DND-41 (cell line): Measurements from ENCODE around the gene INAFM2.

Experiments used
- ATAC-seq: fragments of 200-7000 bp; cut with Tn5 transposase; 3 replicates; pipeline ENCODE4 v1.9.1; 2021; ENCODE audit warnings: low read depth; ENCODE audit not compliant: insufficient read depth
- DNase-seq: peaks from one replicate; pipeline ENCODE4 v3.0.0-alpha.2; 2020
- H2AFZ ChIP-seq: 2 replicates; pipeline ENCODE4 v1.6.0; 2012; ENCODE audit warnings: low read depth, low read length
- H3K27ac ChIP-seq: 2 replicates; pipeline ENCODE4 v1.5.1; 2012; ENCODE audit warnings: low read length, inconsistent platforms
- H3K27me3 ChIP-seq: fragments of 200-600 bp; sonication (generic); 2 replicates; pipeline ENCODE4 v1.6.0; 2012; ENCODE audit warnings: low read length, mild to moderate bottlenecking, inconsistent platforms; ENCODE audit not compliant: insufficient read depth, poor library complexity
- H3K36me3 ChIP-seq: 2 replicates; pipeline ENCODE4 v1.5.1; 2012; ENCODE audit warnings: low read length, inconsistent platforms; ENCODE audit not compliant: insufficient read depth
- H3K4me1 ChIP-seq: 2 replicates; pipeline ENCODE4 v1.5.1; 2012; ENCODE audit warnings: mild to moderate bottlenecking, low read length; ENCODE audit not compliant: insufficient read depth
- H3K4me2 ChIP-seq: 2 replicates; pipeline ENCODE4 v1.6.0; 2012; ENCODE audit warnings: mild to moderate bottlenecking, moderate library complexity, low read length, inconsistent platforms; ENCODE audit not compliant: insufficient read depth
- H3K4me3 ChIP-seq, 2 experiments: fragments of 200-600 bp in 1 of 2; shearing (Covaris generic) in 1 of 2; 2 replicates each; pipeline ENCODE4 v1.5.1; 2012 to 2016; ENCODE audit warnings: inconsistent platforms in 2 of 2, low read length in 2 of 2, mild to moderate bottlenecking in 2 of 2, low read depth in 1 of 2, moderate library complexity in 1 of 2
- H3K79me2 ChIP-seq: 2 replicates; pipeline ENCODE4 v1.6.0; 2012; ENCODE audit warnings: low read length, inconsistent platforms; ENCODE audit not compliant: insufficient read depth
- H3K9ac ChIP-seq: 2 replicates; pipeline ENCODE4 v1.6.0; 2012; ENCODE audit warnings: low read depth, mild to moderate bottlenecking, inconsistent platforms, low read length, moderate library complexity
- H3K9me3 ChIP-seq: 2 replicates; pipeline ENCODE4 v1.5.1; 2012; ENCODE audit warnings: low read length, moderate library complexity, mild to moderate bottlenecking, inconsistent platforms; ENCODE audit not compliant: insufficient read depth, severe bottlenecking
- H4K20me1 ChIP-seq: 2 replicates; pipeline ENCODE4 v1.6.0; 2012; ENCODE audit warnings: low read length; ENCODE audit not compliant: insufficient read depth
- CTCF ChIP-seq: IDR thresholded peaks from 2 replicates; pipeline ENCODE4 v1.5.1; 2012; ENCODE audit warnings: borderline replicate concordance, low read length, moderate library complexity, mild to moderate bottlenecking; ENCODE audit not compliant: poor library complexity, severe bottlenecking; ENCODE audit errors: extremely low read depth
- EZH2 ChIP-seq: IDR thresholded peaks from 3 replicates; pipeline ENCODE4 v1.6.1; 2012; ENCODE audit warnings: borderline replicate concordance, low read depth, mild to moderate bottlenecking, moderate library complexity, low read length, inconsistent platforms; ENCODE audit not compliant: severe bottlenecking

The INAFM2 gene

GRCh38 chr15:40306908-40307307 lies 16.6 kb upstream of the INAFM2 start:
- Histone ChIP-seq H3K4me3 (peak overlapping the region in 1 of 2 experiments; percentile 72; a peak in 2 of 4 replicates), H3K4me2 (peak overlapping the region; percentile 78), H3K9ac (peak overlapping the region; percentile 85), H3K4me1 (peaks cover 35% of the 10 kb centered on the region), H2AFZ (peak overlapping the region; percentile 67), H3K27ac (peak overlapping the region; percentile 100), H3K36me3 (peaks cover 12% of the 10 kb centered on the region), H3K27me3 (no peaks in the 10 kb centered on the region), H3K79me2 (peaks cover 4% of the 10 kb centered on the region; the same call in 1 of the 2 replicates), H3K9me3 (no peaks in the 10 kb centered on the region), H4K20me1 (no peaks in the 10 kb centered on the region)
- 0 out of 3 replicates have a peak, but pooled peaks have one; percentile 20 for ATAC-seq
- no peak for DNase-seq
- TF ChIP-seq EZH2 (no peak), CTCF (no peak)

DNA sequence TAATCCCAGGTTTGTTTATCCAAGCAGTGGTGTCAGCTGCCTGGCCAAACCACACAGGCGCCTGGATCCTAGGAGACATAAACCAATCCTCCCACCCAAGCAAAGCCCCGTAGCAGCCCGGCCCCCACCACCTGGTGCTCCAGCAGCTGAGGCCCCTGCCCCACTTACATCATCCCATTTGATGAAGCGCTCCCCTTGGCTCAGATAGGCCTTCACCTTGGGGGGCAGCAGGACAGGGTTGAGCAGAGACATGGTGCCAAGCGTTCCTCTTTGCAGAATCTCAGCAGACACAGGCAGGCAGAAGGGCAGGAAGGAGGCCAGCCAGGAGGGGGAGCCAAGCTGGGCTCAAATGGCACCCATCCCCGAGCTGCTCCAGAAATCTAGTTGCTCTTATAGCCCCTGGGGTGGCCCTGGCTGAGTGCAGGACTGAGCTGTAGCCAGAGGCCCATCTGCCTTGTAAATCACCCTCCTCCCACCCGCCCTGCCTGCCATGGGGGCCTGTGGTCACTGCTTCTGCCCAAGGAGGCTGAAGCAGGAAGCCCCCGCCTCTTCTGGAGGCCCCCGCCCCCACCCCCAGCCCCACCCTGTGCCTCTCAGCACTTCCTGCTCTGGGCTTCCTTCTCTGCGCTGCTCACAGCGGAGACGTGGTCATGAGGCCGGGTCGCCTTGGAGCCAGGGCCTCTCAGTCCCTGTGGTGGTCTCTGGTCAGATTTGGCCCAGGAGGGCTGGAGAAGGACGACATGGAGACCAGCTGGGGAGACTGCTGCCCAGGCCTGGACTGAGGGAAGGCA lies 15.9 kb upstream of the INAFM2 start, which contains the start of gene PLCB2:
TSS of gene PLCB2 (minus strand) at position 515 of the 791 bp plus-strand sequence. CDS start at position 252, 263 bp downstream.
- peaks cover 4% of the 10 kb centered on the region; the same call in 1 of the 2 replicates for H3K79me2 ChIP-seq
- peaks cover 35% of the 10 kb centered on the region for H3K4me1 ChIP-seq
- H3K9me3 ChIP-seq = no peaks in the 10 kb centered on the region
- no peaks in the 10 kb centered on the region for H4K20me1 ChIP-seq
- peak; percentile 83 for ATAC-seq
- H2AFZ ChIP-seq = peak within 1 kb of the TSS; percentile 67
- H3K9ac ChIP-seq = peak within 1 kb of the TSS; percentile 85
- peak within 1 kb of the TSS; percentile 78 for H3K4me2 ChIP-seq
- H3K4me3 ChIP-seq = peak within 1 kb of the TSS; percentile 18 to 72; a peak in 3 of 4 replicates
- peak; percentile 70 for DNase-seq
- H3K36me3 ChIP-seq = peaks cover 5% of the 10 kb centered on the region; the same call in 1 of the 2 replicates
- no peaks in the 10 kb centered on the region for H3K27me3 ChIP-seq
- TF ChIP-seq CTCF (peak; percentile 66), EZH2 (no peak)
- peak within 1 kb of the TSS; percentile 100 for H3K27ac ChIP-seq

DNA sequence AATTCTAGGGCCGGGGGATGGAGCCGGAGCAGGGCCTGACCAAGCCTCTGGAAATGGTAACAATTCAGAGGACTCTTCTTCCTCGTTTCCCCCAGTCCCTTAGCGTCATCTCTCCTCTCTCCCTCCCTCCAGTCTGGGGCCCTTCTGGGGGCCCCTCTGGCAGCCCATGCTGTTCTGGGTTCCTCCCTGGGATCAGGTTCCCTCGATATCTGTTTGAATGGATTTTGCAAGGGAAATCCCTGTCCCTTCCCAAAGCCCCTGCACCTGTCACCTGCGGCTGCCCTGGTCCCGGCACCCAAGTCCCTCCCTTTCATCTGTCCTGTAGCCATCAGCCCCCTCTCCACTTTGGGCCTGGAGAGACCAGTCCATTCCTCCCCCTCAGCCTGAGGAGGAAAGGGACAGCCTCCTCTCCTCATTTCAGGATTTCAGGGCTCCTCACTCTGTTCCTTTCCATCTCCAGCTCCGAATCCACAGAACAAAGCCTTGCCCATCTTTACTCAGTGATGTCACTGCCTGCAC lies 14.1 kb upstream of the INAFM2 start:
- Histone ChIP-seq H2AFZ (no peak overlapping the region), H3K27ac (no peak overlapping the region), H4K20me1 (no peaks in the 10 kb centered on the region), H3K4me3 (no peak overlapping the region), H3K4me2 (no peak overlapping the region), H3K9ac (no peak overlapping the region), H3K79me2 (peaks cover 4% of the 10 kb centered on the region; the same call in 1 of the 2 replicates), H3K36me3 (no peaks in the 10 kb centered on the region), H3K27me3 (no peaks in the 10 kb centered on the region), H3K4me1 (peaks cover 46% of the 10 kb centered on the region), H3K9me3 (no peaks in the 10 kb centered on the region)
- TF ChIP-seq EZH2 = no peak
- no peak for TF ChIP-seq CTCF
- ATAC-seq (no peak), DNase-seq (no peak)
